ENCODE measurements around the gene ISYNA1.
A peak's percentile ranks its signal among the peaks of the same experiment; 100 is the strongest.

The ISYNA1 gene

DNA sequence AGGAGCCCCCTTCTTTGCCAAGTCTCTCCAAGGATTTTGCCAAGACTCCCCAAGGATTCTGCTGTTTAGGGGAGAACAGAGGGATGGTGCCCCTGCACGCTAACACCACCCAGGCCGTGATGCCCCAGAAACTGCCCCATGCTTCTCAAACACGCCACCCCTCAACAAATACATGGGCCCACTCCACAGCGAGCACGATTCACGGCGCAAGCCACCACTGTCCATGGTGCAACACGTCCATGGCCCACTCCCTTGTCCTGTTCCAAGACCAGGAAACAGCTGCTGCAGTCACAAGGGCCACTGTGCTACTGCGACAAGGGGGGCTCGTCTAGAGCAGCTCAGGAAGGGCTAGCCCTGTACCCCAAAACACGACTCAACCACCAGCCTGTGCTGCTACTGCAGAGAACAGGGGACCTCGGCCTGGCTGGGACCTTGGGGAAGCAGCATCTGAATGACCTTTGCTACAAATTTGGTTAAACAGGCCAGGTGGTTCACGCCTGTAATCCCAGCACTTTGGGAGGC is 36.5 kb upstream of the ISYNA1 start:
- TF ChIP-seq, protein P1, sequence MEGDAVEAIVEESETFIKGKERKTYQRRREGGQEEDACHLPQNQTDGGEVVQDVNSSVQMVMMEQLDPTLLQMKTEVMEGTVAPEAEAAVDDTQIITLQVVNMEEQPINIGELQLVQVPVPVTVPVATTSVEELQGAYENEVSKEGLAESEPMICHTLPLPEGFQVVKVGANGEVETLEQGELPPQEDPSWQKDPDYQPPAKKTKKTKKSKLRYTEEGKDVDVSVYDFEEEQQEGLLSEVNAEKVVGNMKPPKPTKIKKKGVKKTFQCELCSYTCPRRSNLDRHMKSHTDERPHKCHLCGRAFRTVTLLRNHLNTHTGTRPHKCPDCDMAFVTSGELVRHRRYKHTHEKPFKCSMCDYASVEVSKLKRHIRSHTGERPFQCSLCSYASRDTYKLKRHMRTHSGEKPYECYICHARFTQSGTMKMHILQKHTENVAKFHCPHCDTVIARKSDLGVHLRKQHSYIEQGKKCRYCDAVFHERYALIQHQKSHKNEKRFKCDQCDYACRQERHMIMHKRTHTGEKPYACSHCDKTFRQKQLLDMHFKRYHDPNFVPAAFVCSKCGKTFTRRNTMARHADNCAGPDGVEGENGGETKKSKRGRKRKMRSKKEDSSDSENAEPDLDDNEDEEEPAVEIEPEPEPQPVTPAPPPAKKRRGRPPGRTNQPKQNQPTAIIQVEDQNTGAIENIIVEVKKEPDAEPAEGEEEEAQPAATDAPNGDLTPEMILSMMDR (IDR thresholded peaks at IDR 0.05; ENCODE audit: low read depth, low read length), result no peak
- in situ Hi-C loops (cut with HindIII; ENCODE audit: low sequenced_read_pairs), result no loop called here
- H3K4me3 ChIP-seq (ENCODE audit: low read depth, low read length), result no peak overlapping the region
- DNase-seq (ENCODE audit: low read depth, low spot score), result no peak

DNA sequence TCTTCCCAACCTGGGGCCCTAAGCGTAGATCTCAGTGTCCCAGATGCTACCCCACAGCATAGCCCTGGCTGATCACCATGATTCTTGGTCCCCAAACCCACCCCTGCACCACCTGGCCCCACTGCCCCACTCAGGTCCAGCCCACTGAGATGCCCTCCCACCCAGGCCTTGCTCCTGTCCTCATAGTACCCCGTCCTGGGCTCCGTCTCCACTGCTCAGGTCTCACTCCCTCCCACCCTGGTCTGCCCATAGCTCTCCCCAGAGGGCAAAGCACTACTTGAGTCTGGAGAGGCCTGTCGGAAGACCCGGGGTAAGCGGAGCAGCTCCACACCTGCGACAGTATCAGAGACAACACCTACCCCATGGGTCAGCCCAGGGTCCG is 35.8 kb upstream of the ISYNA1 start:
- no peak overlapping the region for H3K4me3 ChIP-seq (ENCODE audit: low read depth, low read length)
- in situ Hi-C loops (cut with HindIII; ENCODE audit: low sequenced_read_pairs), result no loop called here
- TF ChIP-seq, protein P1 (IDR thresholded peaks at IDR 0.05; ENCODE audit: low read depth, low read length), result no peak
- DNase-seq (ENCODE audit: low read depth, low spot score), result no peak

DNA sequence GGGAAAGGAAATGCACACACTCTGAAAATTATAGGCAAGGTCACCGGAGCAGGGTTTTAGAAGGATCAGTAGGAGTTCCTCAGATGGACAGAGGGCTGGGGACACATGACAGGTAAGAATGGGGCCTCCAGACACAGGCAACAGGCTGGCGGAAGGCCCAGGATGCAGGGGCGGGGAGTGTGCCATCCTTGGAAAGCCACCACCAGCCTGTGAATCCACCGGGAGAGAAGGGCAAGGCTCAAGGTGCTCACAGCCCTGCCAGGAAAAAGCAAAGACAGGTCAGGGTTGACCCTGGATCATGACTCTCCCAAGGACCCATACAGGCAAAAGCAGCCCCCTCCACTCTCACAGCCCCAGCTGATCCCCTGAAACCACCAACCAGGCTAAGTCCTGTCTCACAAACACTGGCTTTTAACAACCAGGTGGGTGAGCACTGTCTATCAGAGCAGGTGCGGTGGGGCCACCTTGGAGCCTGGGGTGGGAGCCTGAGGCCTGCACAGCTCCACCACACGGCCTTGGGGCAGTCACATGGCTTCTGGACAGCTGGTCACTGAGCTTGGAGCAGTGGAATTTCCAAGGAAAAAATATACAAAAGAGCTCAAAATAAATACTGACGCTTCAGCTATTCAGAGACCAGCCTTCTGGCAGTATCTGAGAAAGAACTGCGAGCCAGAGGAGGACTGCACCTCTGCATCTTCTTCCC is 35.2 kb upstream of the ISYNA1 start:
- H3K4me3 ChIP-seq (ENCODE audit: low read depth, low read length), result no peak overlapping the region
- no peak for DNase-seq (ENCODE audit: low read depth, low spot score)
- TF ChIP-seq, protein P1 (IDR thresholded peaks at IDR 0.05; ENCODE audit: low read depth, low read length), result no peak
- in situ Hi-C loops (cut with HindIII; ENCODE audit: low sequenced_read_pairs), result no loop called here

DNA sequence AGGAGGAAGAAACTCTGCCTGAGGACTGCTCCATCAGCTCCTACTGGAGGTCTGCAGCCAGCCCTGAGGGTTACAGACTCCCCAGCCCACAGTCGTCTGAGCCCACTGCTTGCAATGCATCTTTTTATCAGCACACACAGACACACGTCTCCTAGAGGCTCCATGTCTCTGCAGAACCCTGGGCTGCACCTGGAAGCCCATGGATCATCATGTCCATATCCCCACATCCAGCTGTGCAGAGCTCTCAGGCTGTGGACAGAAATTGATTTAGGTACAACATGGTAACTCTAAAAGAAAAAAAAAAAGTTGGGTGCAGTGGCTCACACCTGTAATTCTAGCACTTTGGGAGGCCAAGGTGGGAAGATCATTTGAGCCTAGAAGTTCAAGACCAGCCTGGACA is 32.9 kb upstream of the ISYNA1 start:
- TF ChIP-seq, protein P1 (IDR thresholded peaks at IDR 0.05; ENCODE audit: low read depth, low read length), result no peak
- in situ Hi-C loops (cut with HindIII; ENCODE audit: low sequenced_read_pairs), result no loop called here
- no peak overlapping the region for H3K4me3 ChIP-seq (ENCODE audit: low read depth, low read length)
- DNase-seq (ENCODE audit: low read depth, low spot score), result no peak

DNA sequence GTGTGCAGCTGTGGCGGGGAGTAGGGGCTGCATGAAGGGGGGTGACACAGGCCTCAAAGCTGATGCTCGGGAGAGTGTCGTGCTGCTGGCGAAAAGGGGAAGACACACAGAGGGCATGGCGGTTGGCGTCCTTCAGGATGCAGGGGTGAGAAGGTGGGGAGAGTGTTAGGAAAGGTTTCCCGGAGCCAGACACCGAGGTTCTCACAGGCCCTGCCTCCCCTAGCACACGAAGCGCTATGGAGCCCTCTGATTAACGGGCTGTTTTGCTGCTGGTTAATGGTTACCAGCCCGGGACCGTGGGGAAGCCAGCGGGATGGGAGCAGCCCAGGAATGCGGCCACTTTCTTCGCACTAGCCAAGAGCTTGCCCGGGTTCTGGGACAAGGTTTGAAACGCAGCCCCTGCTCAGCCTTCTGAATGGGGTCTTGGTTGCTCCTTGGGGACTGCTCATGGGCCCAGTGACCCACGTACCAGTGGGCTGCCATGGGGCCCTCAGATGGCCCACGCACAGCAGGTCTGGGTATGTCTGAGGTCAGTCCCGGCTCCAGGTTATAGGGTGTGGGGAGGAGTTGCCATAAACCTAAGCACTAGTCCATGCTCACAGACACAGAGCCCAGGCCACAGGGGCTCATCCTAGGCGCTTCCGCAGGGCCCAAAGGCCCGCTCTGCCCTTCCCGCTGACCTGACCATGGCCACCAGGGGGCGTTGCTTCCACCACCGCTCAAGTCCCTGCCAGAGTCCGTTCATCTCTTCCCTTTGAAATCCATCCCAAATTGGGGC is 31.3 kb upstream of the ISYNA1 start:
- H3K4me3 ChIP-seq (ENCODE audit: low read depth, low read length), result no peak overlapping the region
- in situ Hi-C loops (cut with HindIII; ENCODE audit: low sequenced_read_pairs), result no loop called here
- DNase-seq (ENCODE audit: low read depth, low spot score), result peak; percentile 63
- TF ChIP-seq, protein P1 (IDR thresholded peaks at IDR 0.05; ENCODE audit: low read depth, low read length), result peak; percentile 90

DNA sequence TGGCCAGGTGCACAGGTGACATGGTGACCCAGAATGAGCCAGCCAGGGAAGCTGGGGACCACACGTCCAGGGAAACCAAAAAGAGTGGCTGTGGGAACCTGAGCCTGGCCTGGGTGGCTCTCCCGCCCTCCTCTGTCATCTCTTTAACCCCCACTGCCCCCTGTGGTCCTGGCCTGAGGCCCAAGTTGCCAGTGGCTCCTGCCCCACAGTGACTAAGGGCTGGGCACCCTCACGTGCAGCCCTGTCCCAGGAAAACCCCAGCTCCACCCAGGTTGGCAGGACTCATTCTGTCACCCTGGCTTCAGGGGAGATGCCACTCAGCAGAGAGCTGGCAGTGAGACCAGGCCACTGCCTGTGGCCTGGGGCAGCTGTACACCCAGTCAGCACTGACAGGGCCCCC is 30.6 kb upstream of the ISYNA1 start:
- no peak for DNase-seq (ENCODE audit: low read depth, low spot score)
- in situ Hi-C loops (cut with HindIII; ENCODE audit: low sequenced_read_pairs), result no loop called here
- no peak overlapping the region for H3K4me3 ChIP-seq (ENCODE audit: low read depth, low read length)
- TF ChIP-seq, protein P1 (IDR thresholded peaks at IDR 0.05; ENCODE audit: low read depth, low read length), result no peak

Measured in astrocyte of the spinal cord (primary cell).